ACC112 (cell line): ENCODE results near the gene ACTR3.
A peak's percentile ranks its signal among the peaks of the same experiment; 100 is the strongest.

ENCODE experiments used
- H2AFZ ChIP-seq: fragments of 200-600 bp; sonication (generic); one replicate; pipeline ENCODE4 v1.6.0; 2017; ENCODE audit warnings: antibody characterized with exemption, low read length; ENCODE audit not compliant: unreplicated experiment
- H3K27ac ChIP-seq: fragments of 200-600 bp; sonication (generic); 2 replicates; pipeline ENCODE4 v1.5.1; 2014; ENCODE audit warnings: low read depth, mild to moderate bottlenecking, antibody characterized with exemption, low read length, moderate library complexity
- H3K27me3 ChIP-seq: fragments of 200-600 bp; sonication (generic); 2 replicates; pipeline ENCODE4 v1.6.1; 2014; ENCODE audit warnings: mild to moderate bottlenecking, antibody characterized with exemption, low read length, moderate library complexity, mixed read lengths; ENCODE audit not compliant: insufficient read depth
- H3K36me3 ChIP-seq: fragments of 200-600 bp; sonication (generic); 2 replicates; pipeline ENCODE4 v1.6.1; 2016; ENCODE audit warnings: mild to moderate bottlenecking, antibody characterized with exemption, low read length, moderate library complexity, mixed read lengths; ENCODE audit not compliant: insufficient read depth
- H3K4me1 ChIP-seq: fragments of 200-600 bp; sonication (generic); one replicate; pipeline ENCODE4 v1.6.1; 2016; ENCODE audit warnings: low read length, mixed read lengths; ENCODE audit not compliant: insufficient read depth, unreplicated experiment, control insufficient read depth
- H3K4me3 ChIP-seq: fragments of 200-600 bp; sonication (generic); 2 replicates; pipeline ENCODE4 v1.5.1; 2014; ENCODE audit warnings: mild to moderate bottlenecking, low read depth, low read length
- H3K79me2 ChIP-seq: fragments of 200-600 bp; sonication (generic); one replicate; pipeline ENCODE4 v1.6.0; 2016; ENCODE audit warnings: low read length; ENCODE audit not compliant: control insufficient read depth, unreplicated experiment, insufficient read depth

Gene ACTR3

DNA sequence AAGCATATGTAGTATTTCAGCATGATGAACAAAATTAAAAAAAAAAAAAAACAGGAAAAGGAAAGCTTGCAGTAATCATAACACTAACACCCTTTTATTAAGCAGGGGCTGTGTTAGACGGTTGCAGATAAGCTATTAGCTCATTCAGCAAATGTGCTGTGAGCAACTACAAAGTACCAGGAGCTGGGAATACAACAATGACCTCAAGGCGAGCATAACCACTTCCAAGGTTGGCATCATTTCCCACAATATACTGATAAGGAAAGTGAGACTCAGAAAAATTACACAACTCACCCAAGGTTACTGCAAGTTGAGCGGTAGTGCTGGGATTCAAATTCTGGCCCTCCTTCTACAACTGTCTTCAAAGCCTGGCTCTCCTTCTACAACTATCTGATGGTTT is 38.2 kb upstream of the ACTR3 start:
- Histone ChIP-seq H3K27me3 (no peaks in the 10 kb centered on the region), H3K27ac (no peak overlapping the region), H3K79me2 (no peaks in the 10 kb centered on the region), H3K4me1 (peaks cover 5% of the 10 kb centered on the region), H3K36me3 (no peaks in the 10 kb centered on the region), H3K4me3 (no peak overlapping the region), H2AFZ (no peak overlapping the region)

DNA sequence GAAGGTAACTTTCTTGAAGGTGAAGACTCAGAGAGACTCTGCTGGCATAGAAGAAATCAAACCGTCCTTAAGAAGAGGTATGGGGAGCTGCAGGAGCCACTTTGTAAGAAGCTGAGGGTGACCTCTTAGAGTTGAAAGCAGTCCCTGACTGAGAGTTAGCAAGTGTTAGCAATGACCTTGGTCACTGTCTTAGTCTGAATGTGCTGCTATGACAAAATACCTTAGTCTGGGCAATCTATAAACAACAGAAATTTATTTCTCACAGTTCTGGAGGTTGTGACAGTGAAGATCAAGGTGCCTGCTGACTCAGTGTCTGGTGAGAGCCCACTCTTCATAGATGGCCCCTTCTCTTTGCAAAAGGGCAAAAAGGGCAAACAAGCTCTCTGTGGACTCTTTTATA is 35.7 kb upstream of the ACTR3 start:
- no peak overlapping the region for H2AFZ ChIP-seq
- no peaks in the 10 kb centered on the region for H3K79me2 ChIP-seq
- H3K27ac ChIP-seq: no peak overlapping the region
- no peaks in the 10 kb centered on the region for H3K27me3 ChIP-seq
- H3K36me3 ChIP-seq: no peaks in the 10 kb centered on the region
- no peak overlapping the region for H3K4me3 ChIP-seq
- H3K4me1 ChIP-seq: peaks cover 11% of the 10 kb centered on the region

DNA sequence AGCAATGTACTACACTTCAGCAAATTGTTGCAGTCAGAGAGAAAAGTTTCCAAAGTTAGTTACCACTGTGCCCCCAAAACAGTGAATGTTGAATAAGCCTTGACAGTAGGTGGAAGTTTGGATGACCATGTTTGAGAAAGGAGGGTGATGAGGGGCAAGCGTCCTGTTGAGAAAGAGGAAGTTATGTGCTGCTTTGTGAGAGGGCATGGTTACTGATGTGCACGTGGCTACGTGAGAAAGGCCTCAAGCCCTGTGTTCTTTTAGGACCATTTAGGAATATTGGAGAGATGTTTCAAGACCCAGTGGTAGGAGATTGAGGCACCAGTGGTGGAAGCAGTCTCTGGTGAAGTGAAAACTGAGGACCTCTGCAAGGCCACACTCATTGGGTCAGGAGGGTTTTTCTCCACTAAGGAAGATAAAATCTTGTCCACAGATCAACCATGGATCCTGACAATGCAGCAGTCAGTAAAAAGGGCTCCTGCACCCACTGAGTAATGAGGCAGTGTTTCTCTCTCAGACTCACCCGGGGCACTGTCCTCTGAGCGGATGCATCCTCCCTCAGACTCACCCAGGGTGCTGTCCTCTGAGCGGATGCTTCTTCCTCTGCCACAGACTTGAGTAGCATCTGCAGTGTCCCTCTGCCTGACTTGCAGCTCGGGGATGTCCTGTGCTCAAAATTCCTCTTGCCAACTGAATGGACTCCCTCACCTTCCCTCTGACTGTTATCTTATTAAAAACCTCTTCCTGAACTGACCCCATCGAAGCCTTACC is 34.7 kb upstream of the ACTR3 start:
- H3K27me3 ChIP-seq: no peaks in the 10 kb centered on the region
- H3K4me1 ChIP-seq: peaks cover 16% of the 10 kb centered on the region
- no peaks in the 10 kb centered on the region for H3K79me2 ChIP-seq
- no peak overlapping the region for H2AFZ ChIP-seq
- H3K36me3 ChIP-seq: no peaks in the 10 kb centered on the region
- no peak overlapping the region for H3K27ac ChIP-seq
- no peak overlapping the region for H3K4me3 ChIP-seq

DNA sequence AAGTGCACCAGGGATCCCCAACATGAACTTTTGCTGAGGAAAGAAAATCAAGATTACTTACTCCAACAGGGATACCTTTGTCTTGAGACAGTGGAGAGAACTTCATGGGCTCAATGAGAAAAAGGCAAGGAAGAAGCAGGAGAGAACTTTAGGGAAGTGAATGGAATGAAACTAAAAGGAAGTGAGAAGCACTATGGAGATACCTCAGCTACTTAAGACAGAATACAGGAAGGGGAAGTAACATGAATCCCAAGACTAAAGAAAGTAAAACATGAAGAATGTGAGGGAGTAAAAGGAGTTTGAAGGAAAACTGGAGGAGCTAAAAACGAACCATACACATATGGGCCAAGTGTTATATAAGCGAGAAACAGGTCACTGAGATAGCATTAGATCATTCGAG is 32.4 kb upstream of the ACTR3 start:
- Histone ChIP-seq H3K4me3 (no peak overlapping the region), H3K27ac (no peak overlapping the region), H3K79me2 (no peaks in the 10 kb centered on the region), H3K36me3 (no peaks in the 10 kb centered on the region), H2AFZ (no peak overlapping the region), H3K4me1 (peaks cover 16% of the 10 kb centered on the region), H3K27me3 (no peaks in the 10 kb centered on the region)

DNA sequence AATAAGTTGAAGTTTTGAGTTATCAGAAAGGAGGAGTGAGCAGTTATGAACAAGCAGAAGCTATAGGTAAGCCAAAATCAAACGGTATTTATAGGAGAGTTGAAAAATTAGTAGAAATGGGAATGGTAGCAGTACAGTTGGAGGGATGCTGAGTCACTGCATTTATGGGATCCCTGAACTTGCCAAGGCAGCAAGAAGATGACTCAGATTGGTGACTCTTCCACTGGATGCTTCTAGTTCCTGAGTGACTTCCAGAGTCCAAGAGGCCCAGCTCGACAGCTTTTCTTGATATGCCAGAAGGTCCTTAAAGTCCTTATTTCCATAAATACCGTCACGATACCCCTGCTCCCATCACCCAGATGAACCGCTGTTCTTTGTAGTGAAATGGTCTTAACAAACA is 31.1 kb upstream of the ACTR3 start:
- Histone ChIP-seq H3K79me2 (no peaks in the 10 kb centered on the region), H3K36me3 (no peaks in the 10 kb centered on the region), H3K27ac (peak overlapping the region; percentile 75), H3K4me1 (peaks cover 16% of the 10 kb centered on the region), H3K27me3 (no peaks in the 10 kb centered on the region), H3K4me3 (peak overlapping the region; percentile 20; the same call in 1 of the 2 replicates), H2AFZ (peak overlapping the region; percentile 89)

DNA sequence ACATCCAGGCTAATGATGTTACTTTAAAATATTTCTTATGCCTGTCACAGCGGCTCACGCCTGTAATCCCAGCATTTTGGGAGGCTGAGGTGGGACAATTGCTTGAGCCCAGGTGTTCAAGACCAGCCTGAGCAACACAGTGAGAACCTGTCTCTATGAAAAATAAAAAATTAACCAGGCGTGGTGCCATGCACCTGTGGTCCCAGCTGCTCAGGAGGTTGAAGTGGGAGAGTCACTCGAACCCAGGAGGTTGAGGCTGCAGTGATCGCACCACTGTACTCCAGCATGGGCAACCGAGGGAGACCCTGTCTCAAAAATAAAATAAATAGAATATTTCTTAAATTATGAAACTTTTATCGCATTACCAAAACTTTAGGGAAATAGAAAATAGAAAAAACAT is 28.1 kb upstream of the ACTR3 start:
- no peak overlapping the region for H2AFZ ChIP-seq
- no peaks in the 10 kb centered on the region for H3K79me2 ChIP-seq
- H3K4me1 ChIP-seq: peaks cover 16% of the 10 kb centered on the region
- no peaks in the 10 kb centered on the region for H3K27me3 ChIP-seq
- no peak overlapping the region for H3K27ac ChIP-seq
- no peak overlapping the region for H3K4me3 ChIP-seq
- no peaks in the 10 kb centered on the region for H3K36me3 ChIP-seq

DNA sequence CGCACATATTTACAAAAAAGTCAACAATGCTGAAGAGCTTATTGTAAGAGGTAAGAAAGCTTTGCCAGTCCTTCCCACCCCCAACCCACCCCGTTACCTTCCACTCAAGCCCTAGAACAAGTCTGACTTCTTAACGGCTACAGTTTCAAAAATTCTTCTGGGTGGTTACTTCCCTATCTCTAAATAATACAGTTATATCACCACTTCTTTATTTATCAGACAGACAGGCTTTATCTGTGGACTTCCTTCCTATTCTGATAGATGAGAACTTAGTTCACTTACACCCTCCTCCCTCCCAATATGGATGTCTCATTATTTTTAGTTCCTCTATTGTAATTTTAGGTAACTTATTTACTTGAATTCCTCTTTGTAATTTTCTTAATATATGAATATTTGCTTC is 26.7 kb upstream of the ACTR3 start:
- Histone ChIP-seq H3K27me3 (no peaks in the 10 kb centered on the region), H3K4me1 (peaks cover 16% of the 10 kb centered on the region), H3K4me3 (no peak overlapping the region), H3K27ac (no peak overlapping the region), H3K79me2 (no peaks in the 10 kb centered on the region), H2AFZ (no peak overlapping the region), H3K36me3 (no peaks in the 10 kb centered on the region)

DNA sequence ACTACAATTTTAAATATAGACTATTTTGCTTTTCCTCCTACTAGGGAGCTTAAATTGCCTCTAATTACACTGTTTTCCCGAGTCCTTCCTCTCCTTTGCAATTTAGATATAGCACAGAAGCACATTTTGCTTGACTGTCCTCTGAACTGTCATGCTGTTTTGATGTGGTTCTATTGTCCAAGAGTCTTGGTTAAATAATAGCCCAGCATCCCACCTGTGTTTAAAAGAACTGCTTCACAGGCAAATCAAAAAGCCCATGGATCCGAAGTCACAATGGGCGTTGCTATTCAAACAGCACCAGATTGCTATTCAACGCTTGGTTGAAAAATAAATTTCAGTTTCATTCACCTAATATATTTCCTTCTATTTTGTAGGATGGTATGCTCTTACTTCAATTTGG is 22.3 kb upstream of the ACTR3 start:
- Histone ChIP-seq H3K79me2 (no peaks in the 10 kb centered on the region), H3K4me1 (no peaks in the 10 kb centered on the region), H3K36me3 (no peaks in the 10 kb centered on the region), H2AFZ (no peak overlapping the region), H3K4me3 (no peak overlapping the region), H3K27me3 (no peaks in the 10 kb centered on the region), H3K27ac (no peak overlapping the region)

DNA sequence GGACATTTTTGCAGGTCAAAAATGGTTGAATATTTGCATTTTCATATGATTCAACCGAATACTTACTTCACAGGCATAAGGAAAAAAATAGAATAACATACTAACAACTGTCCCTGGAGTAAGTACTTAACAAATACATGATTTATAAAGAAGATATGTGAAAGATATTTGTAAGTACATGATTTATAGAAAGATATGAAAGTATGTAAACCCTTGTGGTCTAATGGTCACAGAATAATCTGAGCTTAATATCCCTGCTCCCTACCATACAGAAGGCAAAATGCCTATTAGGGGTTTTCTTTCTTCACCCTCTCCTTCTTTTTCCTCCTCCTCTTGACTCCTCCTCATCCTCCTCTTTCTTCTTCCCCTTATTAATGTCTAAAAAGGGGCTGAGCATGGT is 20.6 kb upstream of the ACTR3 start:
- Histone ChIP-seq H3K79me2 (no peaks in the 10 kb centered on the region), H3K27ac (no peak overlapping the region), H3K36me3 (no peaks in the 10 kb centered on the region), H3K4me3 (no peak overlapping the region), H2AFZ (no peak overlapping the region), H3K4me1 (no peaks in the 10 kb centered on the region), H3K27me3 (no peaks in the 10 kb centered on the region)

DNA sequence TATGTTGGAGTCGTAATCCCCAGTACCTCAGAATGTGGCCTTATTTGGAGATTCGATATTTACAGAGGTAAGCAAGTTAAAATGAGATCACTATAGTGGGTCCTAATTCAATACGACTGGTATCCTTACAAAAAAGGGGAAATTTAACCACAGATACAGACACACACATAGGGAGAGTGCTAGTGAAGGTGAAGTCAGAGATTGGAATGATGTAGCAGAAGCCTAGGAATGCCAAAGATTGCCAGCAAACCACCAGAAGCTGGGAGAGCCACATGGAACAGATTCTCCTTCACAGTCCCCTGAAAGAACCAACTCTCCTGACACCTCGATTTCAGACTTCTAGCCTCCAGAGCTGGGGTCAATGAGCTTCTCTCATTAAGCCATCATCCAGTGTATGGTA is 17.7 kb upstream of the ACTR3 start:
- Histone ChIP-seq H3K4me1 (no peaks in the 10 kb centered on the region), H3K36me3 (no peaks in the 10 kb centered on the region), H2AFZ (no peak overlapping the region), H3K27me3 (no peaks in the 10 kb centered on the region), H3K27ac (no peak overlapping the region), H3K4me3 (no peak overlapping the region), H3K79me2 (no peaks in the 10 kb centered on the region)

DNA sequence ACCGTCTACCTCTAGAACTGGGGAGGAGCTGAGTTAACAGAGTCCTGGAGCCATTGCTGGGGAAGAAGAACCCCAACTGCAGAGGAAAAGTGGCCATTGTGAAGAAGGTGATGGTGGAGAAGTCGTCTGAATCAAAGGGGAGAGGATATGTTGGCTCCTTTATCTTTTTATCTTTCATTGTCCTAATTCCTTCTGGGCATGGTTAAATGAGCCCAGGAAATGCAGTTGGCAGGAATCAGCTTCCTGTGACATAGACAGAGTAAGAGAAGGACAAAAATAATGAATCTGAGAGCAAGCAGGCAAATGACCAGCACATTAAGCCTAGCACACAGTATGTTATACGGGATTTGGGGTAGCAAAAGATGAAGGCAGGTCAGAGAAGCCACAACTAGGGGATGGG is 16.0 kb upstream of the ACTR3 start:
- Histone ChIP-seq H2AFZ (no peak overlapping the region), H3K4me1 (peaks cover 14% of the 10 kb centered on the region), H3K79me2 (no peaks in the 10 kb centered on the region), H3K4me3 (no peak overlapping the region), H3K36me3 (no peaks in the 10 kb centered on the region), H3K27me3 (no peaks in the 10 kb centered on the region), H3K27ac (no peak overlapping the region)
